WTC11 (cell line): ENCODE data around the gene NQO2. TPM values are rescaled to one million over a fixed set of nuclear protein-coding genes. Genes with fewer than 3 reads are reported as not detected.

ENCODE experiments used
- ATAC-seq: fragments of 200-7000 bp; cut with Tn5 transposase; 2 replicates; pipeline ENCODE4 v1.10.0; 2021; ENCODE audit warnings: mild to moderate bottlenecking, moderate library complexity
- CTCF ChIA-PET: fragments of 300-600 bp; sonication (Branson Sonifier 250); formaldehyde crosslinking; loops from one replicate; lab custom pipeline; 2021; ENCODE audit warnings: antibody characterized with exemption; lab: Charles Lee
- POLR2A ChIA-PET: fragments of 350-600 bp; sonication (Branson Sonifier 250); formaldehyde crosslinking; loops from one replicate; lab custom pipeline; 2021; ENCODE audit warnings: antibody characterized with exemption; lab: Charles Lee
- DNase-seq: peaks from one replicate; pipeline ENCODE4 v3.0.0; 2021; ENCODE audit warnings: low spot score
- H3K27ac Mint-ChIP-seq: 2 replicates; pipeline ENCODE4 v1.8.0; 2021; ENCODE audit warnings: mixed read lengths
- H3K27me3 Mint-ChIP-seq: 2 replicates; pipeline ENCODE4 v1.8.0; 2021; ENCODE audit warnings: low read depth, mild to moderate bottlenecking, moderate library complexity, mixed read lengths
- H3K36me3 Mint-ChIP-seq: 2 replicates; pipeline ENCODE4 v1.8.0; 2021; ENCODE audit warnings: mixed read lengths
- H3K4me1 Mint-ChIP-seq: 2 replicates; pipeline ENCODE4 v1.8.0; 2022; ENCODE audit warnings: mixed read lengths
- H3K4me3 Mint-ChIP-seq: 2 replicates; pipeline ENCODE4 v1.8.0; 2021; ENCODE audit warnings: mild to moderate bottlenecking, moderate library complexity, mixed read lengths
- H3K9me3 Mint-ChIP-seq: 2 replicates; pipeline ENCODE4 v1.8.0; 2021; ENCODE audit warnings: mixed read lengths
- ATF1 ChIP-seq: sonication (generic); formaldehyde crosslinking; IDR thresholded peaks from 2 replicates; pipeline ENCODE4 v1.8.1; 2023; ENCODE audit warnings: mild to moderate bottlenecking, moderate library complexity, missing genetic modification reagents
- EMX1 ChIP-seq: fragments of 250-450 bp; sonication (Bioruptor Pico); IDR thresholded peaks from 2 replicates; pipeline ENCODE4 v1.8.0; 2021; ENCODE audit warnings: mild to moderate bottlenecking
- ESRRA ChIP-seq: sonication (generic); formaldehyde crosslinking; IDR thresholded peaks from 2 replicates; pipeline ENCODE4 v1.8.1; 2022; ENCODE audit warnings: mild to moderate bottlenecking, missing genetic modification reagents, borderline replicate concordance
- ETV6 ChIP-seq: sonication (generic); formaldehyde crosslinking; IDR thresholded peaks from 2 replicates; pipeline ENCODE4 v1.8.1; 2022; ENCODE audit warnings: mild to moderate bottlenecking, missing genetic modification reagents
- FOXP1 ChIP-seq: sonication (generic); formaldehyde crosslinking; IDR thresholded peaks from 2 replicates; pipeline ENCODE4 v1.8.0; 2022; ENCODE audit warnings: missing genetic modification reagents, mild to moderate bottlenecking, moderate library complexity, borderline replicate concordance
- KAT7 ChIP-seq: sonication (generic); formaldehyde crosslinking; IDR thresholded peaks from 2 replicates; pipeline ENCODE4 v1.8.1; 2023; ENCODE audit warnings: missing genetic modification reagents, mild to moderate bottlenecking, borderline replicate concordance
- MXD4 ChIP-seq: fragments of 250-450 bp; sonication (Bioruptor Pico); IDR thresholded peaks from 2 replicates; pipeline ENCODE4 v1.8.0; 2021; ENCODE audit warnings: mild to moderate bottlenecking, moderate library complexity, borderline replicate concordance
- MYBL2 ChIP-seq: sonication (generic); formaldehyde crosslinking; IDR thresholded peaks from 2 replicates; pipeline ENCODE4 v1.8.1; 2023; ENCODE audit warnings: mild to moderate bottlenecking, moderate library complexity, missing genetic modification reagents
- NFE2L1 ChIP-seq: sonication (generic); formaldehyde crosslinking; IDR thresholded peaks from 2 replicates; pipeline ENCODE4 v1.8.1; 2023; ENCODE audit warnings: missing genetic modification reagents
- NFYB ChIP-seq: sonication (generic); formaldehyde crosslinking; conservative IDR thresholded peaks from 2 replicates; pipeline ENCODE4 v1.8.0; 2022; ENCODE audit warnings: low read depth, missing genetic modification reagents
- NR1H2 ChIP-seq: sonication (generic); formaldehyde crosslinking; IDR thresholded peaks from 2 replicates; pipeline ENCODE4 v1.9.0; 2021; ENCODE audit warnings: mild to moderate bottlenecking, moderate library complexity, missing genetic modification reagents
- PRRX2 ChIP-seq: fragments of 250-450 bp; sonication (Bioruptor Pico); IDR thresholded peaks from 2 replicates; pipeline ENCODE4 v1.8.0; 2021; ENCODE audit warnings: mild to moderate bottlenecking
- SMAD3 ChIP-seq: sonication (generic); formaldehyde crosslinking; IDR thresholded peaks from 2 replicates; pipeline ENCODE4 v1.8.0; 2022; ENCODE audit warnings: missing genetic modification reagents, mild to moderate bottlenecking, borderline replicate concordance
- SOX15 ChIP-seq: fragments of 250-450 bp; sonication (Bioruptor Pico); IDR thresholded peaks from 2 replicates; pipeline ENCODE4 v1.9.0; 2021; ENCODE audit warnings: mild to moderate bottlenecking
- SP1 ChIP-seq: sonication (generic); formaldehyde crosslinking; conservative IDR thresholded peaks from 2 replicates; pipeline ENCODE4 v1.8.1; 2022; ENCODE audit warnings: missing genetic modification reagents
- ZNF263 ChIP-seq: sonication (generic); formaldehyde crosslinking; IDR thresholded peaks from 2 replicates; pipeline ENCODE4 v1.8.1; 2022; ENCODE audit warnings: low read depth, mild to moderate bottlenecking, moderate library complexity, missing genetic modification reagents
- ZNF396 ChIP-seq: fragments of 250-450 bp; sonication (Bioruptor Pico); IDR thresholded peaks from 2 replicates; pipeline ENCODE4 v1.8.0; 2021; ENCODE audit warnings: mild to moderate bottlenecking, moderate library complexity, borderline replicate concordance
- ZNF423 ChIP-seq: fragments of 250-450 bp; sonication (Bioruptor Pico); IDR thresholded peaks from 2 replicates; pipeline ENCODE4 v2.1.2; 2022; ENCODE audit warnings: mild to moderate bottlenecking, moderate library complexity
- total RNA-seq: library from RNA; stranded (reverse); gene quantifications from 3 replicates; pipeline ENCODE4 v1.2.3, GENCODE V29; 2021
- TF ChIP-seq, protein P1 (sequence below): sonication (generic); formaldehyde crosslinking; IDR thresholded peaks from 2 replicates; pipeline ENCODE4 v1.8.0; 2023; ENCODE audit warnings: mild to moderate bottlenecking, missing genetic modification reagents
- TF ChIP-seq, protein P2 (sequence below): sonication (generic); formaldehyde crosslinking; IDR thresholded peaks from 2 replicates; pipeline ENCODE4 v1.8.0; 2023; ENCODE audit warnings: missing genetic modification reagents, mild to moderate bottlenecking, borderline replicate concordance
- TF ChIP-seq, protein P3 (sequence below): sonication (generic); formaldehyde crosslinking; IDR thresholded peaks from 2 replicates; pipeline ENCODE4 v1.8.1; 2022; ENCODE audit warnings: low read depth, mild to moderate bottlenecking, moderate library complexity, missing genetic modification reagents, borderline replicate concordance
- TF ChIP-seq, protein P4 (sequence below): fragments of 200-600 bp; IDR thresholded peaks from 2 replicates; pipeline ENCODE4 v1.8.0; 2022; ENCODE audit warnings: antibody characterized with exemption
- TF ChIP-seq, protein P5 (sequence below): sonication (generic); formaldehyde crosslinking; IDR thresholded peaks from 2 replicates; pipeline ENCODE4 v1.8.0; 2023; ENCODE audit warnings: missing genetic modification reagents
- TF ChIP-seq, protein P6 (sequence below): sonication (generic); formaldehyde crosslinking; IDR thresholded peaks from 2 replicates; pipeline ENCODE4 v1.8.1; 2023; ENCODE audit warnings: mild to moderate bottlenecking, moderate library complexity, missing genetic modification reagents

The NQO2 gene
- total RNA-seq, 1 experiment from 2014 or later = 119 TPM

DNA sequence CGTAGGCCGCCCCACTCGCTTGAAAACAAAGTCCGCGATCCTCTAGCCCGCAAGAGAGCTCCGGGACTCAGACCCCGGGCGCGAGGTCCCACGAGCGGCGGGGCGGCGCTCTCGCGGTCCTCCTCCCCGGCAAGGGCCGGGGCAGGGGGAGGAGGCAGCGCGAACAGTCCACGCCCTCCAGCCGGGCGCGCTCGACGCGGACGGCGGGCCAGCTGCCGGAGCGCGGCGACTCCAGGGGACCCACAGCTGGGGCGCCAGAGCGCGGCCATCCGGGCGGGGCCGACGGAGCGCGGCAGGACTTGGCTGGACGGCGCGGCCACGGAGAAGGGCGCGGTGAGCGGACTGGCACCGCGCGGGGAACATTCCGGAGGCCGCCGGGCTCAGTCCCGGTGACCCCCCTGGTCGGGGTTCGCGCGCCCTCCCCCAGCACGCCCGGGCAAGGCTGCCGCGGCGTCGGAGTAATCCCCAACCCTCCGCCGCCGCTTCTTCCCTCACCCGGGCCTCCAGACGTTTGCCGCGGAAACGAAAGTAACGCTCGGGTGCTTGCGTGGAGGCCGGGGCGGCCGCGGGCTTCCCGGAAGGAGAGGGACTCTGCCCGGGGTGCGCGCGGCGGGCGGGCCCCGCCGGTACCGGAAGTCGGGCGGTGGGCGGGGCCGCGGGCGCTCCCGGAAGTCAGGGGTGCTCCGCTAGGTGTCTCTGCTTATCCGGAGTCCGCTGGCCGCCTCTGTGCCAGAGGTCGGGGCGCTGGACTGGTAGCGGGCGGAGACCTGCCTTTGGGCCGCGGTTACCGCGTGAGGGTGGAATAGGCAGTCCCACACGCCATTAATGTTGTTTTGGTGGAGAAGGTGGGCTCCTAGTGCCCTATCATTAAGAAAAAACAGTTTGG lies 68.9 kb downstream of the NQO2 start, which contains the start of gene RIPK1:
Gene RIPK1, plus strand, starts transcription at position 166 of the 886 bp plus-strand sequence. CDS start 8,330 bp downstream, outside the sequence.
- ChIA-PET CTCF (interaction anchor here (0.7 to 1.6 kb wide), 5 partner anchors 54 to 227 kb away, joined by 3 to 5 read pairs (median 4); partner anchors contain the start of gene SERPINB1), POLR2A (no interaction called here)
- DNase-seq (peak; percentile 86), ATAC-seq (peak; percentile 67)
- peaks cover 22% of the 10 kb centered on the region for H3K9me3 Mint-ChIP-seq
- peaks cover 32% of the 10 kb centered on the region for H3K27me3 Mint-ChIP-seq
- H3K36me3 Mint-ChIP-seq = peaks cover 34% of the 10 kb centered on the region
- H3K27ac Mint-ChIP-seq = peak within 1 kb of the TSS; percentile 79
- H3K4me3 Mint-ChIP-seq = peak within 1 kb of the TSS; percentile 78
- H3K4me1 Mint-ChIP-seq = peaks cover 40% of the 10 kb centered on the region
- TF ChIP-seq, protein P1, sequence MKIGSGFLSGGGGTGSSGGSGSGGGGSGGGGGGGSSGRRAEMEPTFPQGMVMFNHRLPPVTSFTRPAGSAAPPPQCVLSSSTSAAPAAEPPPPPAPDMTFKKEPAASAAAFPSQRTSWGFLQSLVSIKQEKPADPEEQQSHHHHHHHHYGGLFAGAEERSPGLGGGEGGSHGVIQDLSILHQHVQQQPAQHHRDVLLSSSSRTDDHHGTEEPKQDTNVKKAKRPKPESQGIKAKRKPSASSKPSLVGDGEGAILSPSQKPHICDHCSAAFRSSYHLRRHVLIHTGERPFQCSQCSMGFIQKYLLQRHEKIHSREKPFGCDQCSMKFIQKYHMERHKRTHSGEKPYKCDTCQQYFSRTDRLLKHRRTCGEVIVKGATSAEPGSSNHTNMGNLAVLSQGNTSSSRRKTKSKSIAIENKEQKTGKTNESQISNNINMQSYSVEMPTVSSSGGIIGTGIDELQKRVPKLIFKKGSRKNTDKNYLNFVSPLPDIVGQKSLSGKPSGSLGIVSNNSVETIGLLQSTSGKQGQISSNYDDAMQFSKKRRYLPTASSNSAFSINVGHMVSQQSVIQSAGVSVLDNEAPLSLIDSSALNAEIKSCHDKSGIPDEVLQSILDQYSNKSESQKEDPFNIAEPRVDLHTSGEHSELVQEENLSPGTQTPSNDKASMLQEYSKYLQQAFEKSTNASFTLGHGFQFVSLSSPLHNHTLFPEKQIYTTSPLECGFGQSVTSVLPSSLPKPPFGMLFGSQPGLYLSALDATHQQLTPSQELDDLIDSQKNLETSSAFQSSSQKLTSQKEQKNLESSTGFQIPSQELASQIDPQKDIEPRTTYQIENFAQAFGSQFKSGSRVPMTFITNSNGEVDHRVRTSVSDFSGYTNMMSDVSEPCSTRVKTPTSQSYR (CRISPR knock-in tag) = 0 out of 2 replicates have a peak, but pooled peaks have one; percentile 28
- TF ChIP-seq MYBL2 (peak; percentile 11), ZNF263 (CRISPR knock-in tag) (peak; percentile 67), NFYB (CRISPR knock-in tag) (0 out of 2 replicates have a peak, but pooled peaks have one; percentile 14), MXD4 (CRISPR knock-in tag) (no peak), ETV6 (CRISPR knock-in tag) (peak; percentile 97), ATF1 (CRISPR knock-in tag) (0 out of 2 replicates have a peak, but pooled peaks have one; percentile 73), SOX15 (CRISPR knock-in tag) (no peak), SMAD3 (CRISPR knock-in tag) (0 out of 2 replicates have a peak, but pooled peaks have one; percentile 17), ESRRA (CRISPR knock-in tag) (peak; percentile 71; the same call in 1 of the 2 replicates), SP1 (peak; percentile 81), FOXP1 (peak; percentile 71; the same call in 1 of the 2 replicates), ZNF423 (CRISPR knock-in tag) (peak; percentile 81), KAT7 (CRISPR knock-in tag) (peak; percentile 91; the same call in 1 of the 2 replicates), PRRX2 (no peak), NR1H2 (no peak), NFE2L1 (CRISPR knock-in tag) (peak; percentile 57; the same call in 1 of the 2 replicates), EMX1 (CRISPR knock-in tag) (peak; percentile 50; the same call in 1 of the 2 replicates), ZNF396 (CRISPR knock-in tag) (no peak)
- TF ChIP-seq, protein P2, sequence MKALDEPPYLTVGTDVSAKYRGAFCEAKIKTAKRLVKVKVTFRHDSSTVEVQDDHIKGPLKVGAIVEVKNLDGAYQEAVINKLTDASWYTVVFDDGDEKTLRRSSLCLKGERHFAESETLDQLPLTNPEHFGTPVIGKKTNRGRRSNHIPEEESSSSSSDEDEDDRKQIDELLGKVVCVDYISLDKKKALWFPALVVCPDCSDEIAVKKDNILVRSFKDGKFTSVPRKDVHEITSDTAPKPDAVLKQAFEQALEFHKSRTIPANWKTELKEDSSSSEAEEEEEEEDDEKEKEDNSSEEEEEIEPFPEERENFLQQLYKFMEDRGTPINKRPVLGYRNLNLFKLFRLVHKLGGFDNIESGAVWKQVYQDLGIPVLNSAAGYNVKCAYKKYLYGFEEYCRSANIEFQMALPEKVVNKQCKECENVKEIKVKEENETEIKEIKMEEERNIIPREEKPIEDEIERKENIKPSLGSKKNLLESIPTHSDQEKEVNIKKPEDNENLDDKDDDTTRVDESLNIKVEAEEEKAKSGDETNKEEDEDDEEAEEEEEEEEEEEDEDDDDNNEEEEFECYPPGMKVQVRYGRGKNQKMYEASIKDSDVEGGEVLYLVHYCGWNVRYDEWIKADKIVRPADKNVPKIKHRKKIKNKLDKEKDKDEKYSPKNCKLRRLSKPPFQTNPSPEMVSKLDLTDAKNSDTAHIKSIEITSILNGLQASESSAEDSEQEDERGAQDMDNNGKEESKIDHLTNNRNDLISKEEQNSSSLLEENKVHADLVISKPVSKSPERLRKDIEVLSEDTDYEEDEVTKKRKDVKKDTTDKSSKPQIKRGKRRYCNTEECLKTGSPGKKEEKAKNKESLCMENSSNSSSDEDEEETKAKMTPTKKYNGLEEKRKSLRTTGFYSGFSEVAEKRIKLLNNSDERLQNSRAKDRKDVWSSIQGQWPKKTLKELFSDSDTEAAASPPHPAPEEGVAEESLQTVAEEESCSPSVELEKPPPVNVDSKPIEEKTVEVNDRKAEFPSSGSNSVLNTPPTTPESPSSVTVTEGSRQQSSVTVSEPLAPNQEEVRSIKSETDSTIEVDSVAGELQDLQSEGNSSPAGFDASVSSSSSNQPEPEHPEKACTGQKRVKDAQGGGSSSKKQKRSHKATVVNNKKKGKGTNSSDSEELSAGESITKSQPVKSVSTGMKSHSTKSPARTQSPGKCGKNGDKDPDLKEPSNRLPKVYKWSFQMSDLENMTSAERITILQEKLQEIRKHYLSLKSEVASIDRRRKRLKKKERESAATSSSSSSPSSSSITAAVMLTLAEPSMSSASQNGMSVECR (CRISPR knock-in tag) = peak; percentile 68
- TF ChIP-seq, protein P3, sequence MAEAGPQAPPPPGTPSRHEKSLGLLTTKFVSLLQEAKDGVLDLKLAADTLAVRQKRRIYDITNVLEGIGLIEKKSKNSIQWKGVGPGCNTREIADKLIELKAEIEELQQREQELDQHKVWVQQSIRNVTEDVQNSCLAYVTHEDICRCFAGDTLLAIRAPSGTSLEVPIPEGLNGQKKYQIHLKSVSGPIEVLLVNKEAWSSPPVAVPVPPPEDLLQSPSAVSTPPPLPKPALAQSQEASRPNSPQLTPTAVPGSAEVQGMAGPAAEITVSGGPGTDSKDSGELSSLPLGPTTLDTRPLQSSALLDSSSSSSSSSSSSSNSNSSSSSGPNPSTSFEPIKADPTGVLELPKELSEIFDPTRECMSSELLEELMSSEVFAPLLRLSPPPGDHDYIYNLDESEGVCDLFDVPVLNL (CRISPR knock-in tag) = peak; percentile 40; the same call in 1 of the 2 replicates
- TF ChIP-seq, protein P4, sequence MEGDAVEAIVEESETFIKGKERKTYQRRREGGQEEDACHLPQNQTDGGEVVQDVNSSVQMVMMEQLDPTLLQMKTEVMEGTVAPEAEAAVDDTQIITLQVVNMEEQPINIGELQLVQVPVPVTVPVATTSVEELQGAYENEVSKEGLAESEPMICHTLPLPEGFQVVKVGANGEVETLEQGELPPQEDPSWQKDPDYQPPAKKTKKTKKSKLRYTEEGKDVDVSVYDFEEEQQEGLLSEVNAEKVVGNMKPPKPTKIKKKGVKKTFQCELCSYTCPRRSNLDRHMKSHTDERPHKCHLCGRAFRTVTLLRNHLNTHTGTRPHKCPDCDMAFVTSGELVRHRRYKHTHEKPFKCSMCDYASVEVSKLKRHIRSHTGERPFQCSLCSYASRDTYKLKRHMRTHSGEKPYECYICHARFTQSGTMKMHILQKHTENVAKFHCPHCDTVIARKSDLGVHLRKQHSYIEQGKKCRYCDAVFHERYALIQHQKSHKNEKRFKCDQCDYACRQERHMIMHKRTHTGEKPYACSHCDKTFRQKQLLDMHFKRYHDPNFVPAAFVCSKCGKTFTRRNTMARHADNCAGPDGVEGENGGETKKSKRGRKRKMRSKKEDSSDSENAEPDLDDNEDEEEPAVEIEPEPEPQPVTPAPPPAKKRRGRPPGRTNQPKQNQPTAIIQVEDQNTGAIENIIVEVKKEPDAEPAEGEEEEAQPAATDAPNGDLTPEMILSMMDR = 0 out of 2 replicates have a peak, but pooled peaks have one; percentile 7
- TF ChIP-seq, protein P5, sequence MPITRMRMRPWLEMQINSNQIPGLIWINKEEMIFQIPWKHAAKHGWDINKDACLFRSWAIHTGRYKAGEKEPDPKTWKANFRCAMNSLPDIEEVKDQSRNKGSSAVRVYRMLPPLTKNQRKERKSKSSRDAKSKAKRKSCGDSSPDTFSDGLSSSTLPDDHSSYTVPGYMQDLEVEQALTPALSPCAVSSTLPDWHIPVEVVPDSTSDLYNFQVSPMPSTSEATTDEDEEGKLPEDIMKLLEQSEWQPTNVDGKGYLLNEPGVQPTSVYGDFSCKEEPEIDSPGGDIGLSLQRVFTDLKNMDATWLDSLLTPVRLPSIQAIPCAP = peak; percentile 15; the same call in 1 of the 2 replicates
- TF ChIP-seq, protein P6, sequence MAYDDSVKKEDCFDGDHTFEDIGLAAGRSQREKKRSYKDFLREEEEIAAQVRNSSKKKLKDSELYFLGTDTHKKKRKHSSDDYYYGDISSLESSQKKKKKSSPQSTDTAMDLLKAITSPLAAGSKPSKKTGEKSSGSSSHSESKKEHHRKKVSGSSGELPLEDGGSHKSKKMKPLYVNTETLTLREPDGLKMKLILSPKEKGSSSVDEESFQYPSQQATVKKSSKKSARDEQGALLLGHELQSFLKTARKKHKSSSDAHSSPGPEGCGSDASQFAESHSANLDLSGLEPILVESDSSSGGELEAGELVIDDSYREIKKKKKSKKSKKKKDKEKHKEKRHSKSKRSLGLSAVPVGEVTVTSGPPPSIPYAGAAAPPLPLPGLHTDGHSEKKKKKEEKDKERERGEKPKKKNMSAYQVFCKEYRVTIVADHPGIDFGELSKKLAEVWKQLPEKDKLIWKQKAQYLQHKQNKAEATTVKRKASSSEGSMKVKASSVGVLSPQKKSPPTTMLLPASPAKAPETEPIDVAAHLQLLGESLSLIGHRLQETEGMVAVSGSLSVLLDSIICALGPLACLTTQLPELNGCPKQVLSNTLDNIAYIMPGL (CRISPR knock-in tag) = peak; percentile 91
